GM12892 (cell line): ENCODE measurements around the gene ATP2A3.

Source experiments
- POLR2A ChIP-seq: IDR thresholded peaks from 2 replicates; pipeline ENCODE4 v1.6.1; 2011; ENCODE audit warnings: low read depth, low read length, control low read depth
- POLR2AphosphoS5 ChIP-seq: IDR thresholded peaks from 2 replicates; pipeline ENCODE4 v1.6.1; 2011; ENCODE audit warnings: low read depth, low read length, control low read depth
- TAF1 ChIP-seq: IDR thresholded peaks from 2 replicates; pipeline ENCODE4 v1.6.1; 2011; ENCODE audit warnings: low read depth, mild to moderate bottlenecking, control low read depth, low read length, borderline replicate concordance

DNA sequence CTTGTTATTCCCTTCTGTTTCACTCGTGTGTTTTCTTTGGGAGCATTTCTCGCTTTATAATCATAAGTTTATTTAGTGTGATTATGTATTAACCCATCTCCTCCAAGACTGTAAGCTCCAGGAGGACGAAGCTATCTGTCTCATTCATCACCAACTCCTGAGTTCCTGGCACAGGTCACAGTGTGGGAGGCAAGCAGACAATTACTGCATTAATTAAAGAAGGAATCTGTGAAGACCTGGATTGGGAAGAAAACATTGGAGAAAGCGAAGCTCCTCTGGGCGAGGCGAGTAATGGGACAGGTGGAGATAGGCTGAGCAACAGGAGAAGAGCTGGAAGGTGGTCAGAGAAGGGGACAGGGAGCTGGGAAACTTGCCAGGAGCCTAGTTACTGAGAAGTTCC is 63.6 kb downstream of the ATP2A3 start:
- TF ChIP-seq POLR2A (no peak), POLR2AphosphoS5 (no peak), TAF1 (no peak)
